ENCODE measurements around the gene KCNQ1.

- TF ChIP-seq, protein P1, sequence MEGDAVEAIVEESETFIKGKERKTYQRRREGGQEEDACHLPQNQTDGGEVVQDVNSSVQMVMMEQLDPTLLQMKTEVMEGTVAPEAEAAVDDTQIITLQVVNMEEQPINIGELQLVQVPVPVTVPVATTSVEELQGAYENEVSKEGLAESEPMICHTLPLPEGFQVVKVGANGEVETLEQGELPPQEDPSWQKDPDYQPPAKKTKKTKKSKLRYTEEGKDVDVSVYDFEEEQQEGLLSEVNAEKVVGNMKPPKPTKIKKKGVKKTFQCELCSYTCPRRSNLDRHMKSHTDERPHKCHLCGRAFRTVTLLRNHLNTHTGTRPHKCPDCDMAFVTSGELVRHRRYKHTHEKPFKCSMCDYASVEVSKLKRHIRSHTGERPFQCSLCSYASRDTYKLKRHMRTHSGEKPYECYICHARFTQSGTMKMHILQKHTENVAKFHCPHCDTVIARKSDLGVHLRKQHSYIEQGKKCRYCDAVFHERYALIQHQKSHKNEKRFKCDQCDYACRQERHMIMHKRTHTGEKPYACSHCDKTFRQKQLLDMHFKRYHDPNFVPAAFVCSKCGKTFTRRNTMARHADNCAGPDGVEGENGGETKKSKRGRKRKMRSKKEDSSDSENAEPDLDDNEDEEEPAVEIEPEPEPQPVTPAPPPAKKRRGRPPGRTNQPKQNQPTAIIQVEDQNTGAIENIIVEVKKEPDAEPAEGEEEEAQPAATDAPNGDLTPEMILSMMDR (IDR thresholded peaks at IDR 0.05): no peak
- TF ChIP-seq POLR2A (IDR thresholded peaks at IDR 0.05): no peak
Measured at GRCh38 chr11:2571598-2572281, 126.9 kb downstream of the KCNQ1 start.
